ENCODE results near the gene HTRA2. TPM values are rescaled to one million over a fixed set of nuclear protein-coding genes. Genes with fewer than 3 reads are reported as not detected.

The HTRA2 gene
- polyA plus RNA-seq, 1 donor = 28.2 TPM

DNA sequence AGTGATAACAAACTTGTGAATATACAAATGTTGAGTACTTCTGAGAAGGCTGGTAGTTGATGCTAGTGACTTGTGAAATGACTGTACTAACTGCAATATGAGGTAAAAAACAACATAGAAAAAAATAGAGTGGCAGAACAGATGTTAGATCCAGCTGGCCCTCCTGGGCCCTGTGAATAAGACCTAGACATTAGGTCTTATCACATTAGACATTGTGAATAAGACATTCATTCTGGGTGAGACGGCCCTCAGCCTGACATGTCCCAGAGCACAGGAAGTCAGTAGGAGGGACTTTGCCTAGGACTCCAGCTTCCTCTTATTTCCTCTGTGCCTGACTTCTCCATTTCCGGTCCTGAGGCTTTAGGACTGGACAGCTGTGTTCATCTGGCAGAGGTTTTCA lies 47.7 kb downstream of the HTRA2 start:
- Histone ChIP-seq H3K27me3 (ENCODE audit: control insufficient read depth, insufficient read depth, low read length) (peaks cover 3% of the 10 kb centered on the region), H3K27ac (ENCODE audit: low read length) (no peak overlapping the region), H3K36me3 (ENCODE audit: control insufficient read depth, insufficient read depth, low read length) (no peaks in the 10 kb centered on the region), H3K9me3 (ENCODE audit: control insufficient read depth, low read depth, low read length) (no peaks in the 10 kb centered on the region), H3K4me1 (ENCODE audit: control insufficient read depth, insufficient read depth, low read length) (no peaks in the 10 kb centered on the region), H3K4me3 (ENCODE audit: low read length) (no peak overlapping the region)
- no CpG with 5 or more reads among the region's 2 CpGs for WGBS (ENCODE audit: insufficient coverage, low lambda C conversion rate)
- no peak for DNase-seq

DNA sequence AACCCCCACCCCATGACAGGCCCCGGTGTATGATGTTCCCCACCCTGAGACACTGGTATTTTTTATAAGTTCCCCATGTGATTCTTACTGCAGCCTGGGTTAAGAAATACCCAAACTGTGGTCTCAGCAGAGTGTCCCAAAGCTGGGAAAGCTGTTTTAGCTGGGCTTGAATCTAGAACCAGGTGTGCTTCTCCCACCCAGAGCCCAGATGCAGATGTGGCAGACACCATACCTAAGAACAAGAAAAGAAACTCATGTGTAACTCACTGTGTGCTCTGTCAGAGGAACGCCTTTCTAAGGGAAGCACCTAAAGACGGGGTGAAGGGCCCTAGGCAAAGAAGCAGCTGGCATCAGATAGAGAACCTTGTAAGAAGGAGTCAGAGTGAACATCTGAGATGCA lies 48.7 kb downstream of the HTRA2 start:
- no peaks in the 10 kb centered on the region for H3K4me1 ChIP-seq (ENCODE audit: control insufficient read depth, insufficient read depth, low read length)
- H3K4me3 ChIP-seq (ENCODE audit: low read length) = no peak overlapping the region
- no peak for DNase-seq
- H3K36me3 ChIP-seq (ENCODE audit: control insufficient read depth, insufficient read depth, low read length) = no peaks in the 10 kb centered on the region
- no peak overlapping the region for H3K27ac ChIP-seq (ENCODE audit: low read length)
- WGBS (ENCODE audit: insufficient coverage, low lambda C conversion rate) = no CpG with 5 or more reads among the region's 3 CpGs
- H3K9me3 ChIP-seq (ENCODE audit: control insufficient read depth, low read depth, low read length) = no peaks in the 10 kb centered on the region
- peaks cover 5% of the 10 kb centered on the region for H3K27me3 ChIP-seq (ENCODE audit: control insufficient read depth, insufficient read depth, low read length)

DNA sequence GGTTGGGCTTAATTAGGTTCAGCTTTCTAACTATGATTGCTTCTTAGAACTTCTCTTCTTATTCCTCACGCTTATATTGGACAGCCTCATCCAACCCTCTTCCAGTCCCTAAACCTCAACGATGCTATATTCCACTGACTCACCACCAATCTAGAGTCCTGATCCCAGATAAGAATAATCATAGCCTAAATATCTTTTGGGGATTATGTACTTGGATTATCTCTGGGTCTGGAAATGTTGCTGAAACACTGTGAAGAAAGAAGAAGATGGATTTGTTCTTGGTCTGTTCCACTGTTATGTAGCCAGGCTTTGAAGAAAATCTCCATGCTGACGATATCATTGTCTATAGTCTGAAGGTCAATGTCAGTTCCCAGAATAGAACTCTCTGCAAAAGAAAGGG lies 51.7 kb downstream of the HTRA2 start:
- H3K4me1 ChIP-seq (ENCODE audit: control insufficient read depth, insufficient read depth, low read length) = no peaks in the 10 kb centered on the region
- H3K36me3 ChIP-seq (ENCODE audit: control insufficient read depth, insufficient read depth, low read length) = no peaks in the 10 kb centered on the region
- WGBS (ENCODE audit: insufficient coverage, low lambda C conversion rate) = 100% methylated on average over 1 of the region's 3 CpGs
- no peak for DNase-seq
- H3K9me3 ChIP-seq (ENCODE audit: control insufficient read depth, low read depth, low read length) = no peaks in the 10 kb centered on the region
- no peak overlapping the region for H3K27ac ChIP-seq (ENCODE audit: low read length)
- peaks cover 6% of the 10 kb centered on the region for H3K27me3 ChIP-seq (ENCODE audit: control insufficient read depth, insufficient read depth, low read length)
- no peak overlapping the region for H3K4me3 ChIP-seq (ENCODE audit: low read length)

DNA sequence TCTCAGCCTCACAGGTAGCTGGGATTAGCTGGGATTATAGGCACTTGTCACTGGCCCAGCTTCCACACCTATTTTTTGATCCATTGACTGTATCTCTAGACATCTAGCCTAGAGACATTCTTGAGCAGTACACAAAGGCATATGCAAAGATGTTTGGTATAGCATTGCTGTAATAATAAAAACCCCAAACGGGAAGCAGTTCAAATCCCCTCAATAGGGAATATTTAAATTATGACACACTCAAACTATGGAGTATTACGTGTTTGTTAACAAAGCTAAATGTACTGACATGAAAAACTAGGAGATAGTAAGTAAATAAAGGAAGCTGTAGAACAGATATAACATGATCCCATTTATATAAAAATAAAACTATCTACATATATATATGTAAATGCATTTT lies 52.5 kb downstream of the HTRA2 start:
- Histone ChIP-seq H3K4me1 (ENCODE audit: control insufficient read depth, insufficient read depth, low read length) (no peaks in the 10 kb centered on the region), H3K36me3 (ENCODE audit: control insufficient read depth, insufficient read depth, low read length) (no peaks in the 10 kb centered on the region), H3K4me3 (ENCODE audit: low read length) (no peak overlapping the region), H3K9me3 (ENCODE audit: control insufficient read depth, low read depth, low read length) (no peaks in the 10 kb centered on the region), H3K27ac (ENCODE audit: low read length) (no peak overlapping the region), H3K27me3 (ENCODE audit: control insufficient read depth, insufficient read depth, low read length) (peaks cover 6% of the 10 kb centered on the region)
- WGBS (ENCODE audit: insufficient coverage, low lambda C conversion rate) = 100% methylated on average over 1 of the region's 2 CpGs
- DNase-seq = no peak

Other genes starting within 250 kb of the HTRA2 start
- gene SLC4A5, start 186.5 kb upstream of the HTRA2 start, polyA plus RNA-seq = 1.5 TPM
- gene DCTN1, start 149.6 kb upstream of the HTRA2 start, polyA plus RNA-seq = 90.7 TPM
- 2.0 TPM for gene C2orf81, start 108.3 kb upstream of the HTRA2 start, polyA plus RNA-seq
- 13.4 TPM for gene WDR54, start 108.2 kb upstream of the HTRA2 start, polyA plus RNA-seq
- gene RTKN, start 88.0 kb upstream of the HTRA2 start, polyA plus RNA-seq = 105 TPM
- 34.7 TPM for gene INO80B, start 74.8 kb upstream of the HTRA2 start, polyA plus RNA-seq
- gene WBP1, start 71.5 kb upstream of the HTRA2 start, polyA plus RNA-seq = 75.4 TPM
- gene MOGS, start 64.6 kb upstream of the HTRA2 start, polyA plus RNA-seq = 65.7 TPM
- gene MRPL53, start 57.3 kb upstream of the HTRA2 start, polyA plus RNA-seq = 45.3 TPM
- gene CCDC142, start 46.9 kb upstream of the HTRA2 start, polyA plus RNA-seq = 21.3 TPM
- 51.4 TPM for gene TTC31, start 46.9 kb upstream of the HTRA2 start, polyA plus RNA-seq
- 47.8 TPM for gene LBX2, start 30.3 kb upstream of the HTRA2 start, polyA plus RNA-seq
- gene PCGF1, start 22.2 kb upstream of the HTRA2 start, polyA plus RNA-seq = 25.5 TPM
- 5.0 TPM for gene TLX2, start 15.5 kb upstream of the HTRA2 start, polyA plus RNA-seq
- 12.9 TPM for gene DQX1, start 3.7 kb upstream of the HTRA2 start, polyA plus RNA-seq
- 145 TPM for gene AUP1, start 227 bp upstream of the HTRA2 start, polyA plus RNA-seq
- 3.6 TPM for gene LOXL3, start 24.0 kb downstream of the HTRA2 start, polyA plus RNA-seq
- 6.4 TPM for gene DOK1, start 24.8 kb downstream of the HTRA2 start, polyA plus RNA-seq
- 0.12 TPM for gene M1AP, start 118.4 kb downstream of the HTRA2 start, polyA plus RNA-seq
- gene SEMA4F, start 124.3 kb downstream of the HTRA2 start, polyA plus RNA-seq = 2.9 TPM